RWPE2 (cell line): Measurements from ENCODE around the gene SNW1.
A peak's percentile ranks its signal among the peaks of the same experiment; 100 is the strongest.

ENCODE experiments used
- ATAC-seq: fragments of 200-7000 bp; cut with Tn5 transposase; 3 replicates; pipeline ENCODE4 v1.9.1; 2021; ENCODE audit warnings: low read depth
- DNase-seq: peaks from one replicate; pipeline ENCODE4 v3.0.0-alpha.2; 2020; ENCODE audit warnings: low spot score
- H3K27ac ChIP-seq: fragments of 450-650 bp; 2 replicates; pipeline ENCODE4 v1.5.1; 2017; ENCODE audit warnings: mild to moderate bottlenecking; ENCODE audit not compliant: poor library complexity, severe bottlenecking
- H3K27me3 ChIP-seq: fragments of 250-450 bp; sonication (Bioruptor Pico); 2 replicates; pipeline ENCODE4 v1.5.1; 2021; ENCODE audit warnings: mild to moderate bottlenecking, moderate library complexity; ENCODE audit not compliant: insufficient read depth, poor library complexity, severe bottlenecking
- H3K36me3 ChIP-seq: fragments of 250-450 bp; sonication (Bioruptor Pico); 2 replicates; pipeline ENCODE4 v1.5.1; 2020; ENCODE audit warnings: low read depth, mild to moderate bottlenecking, moderate library complexity
- H3K4me1 ChIP-seq: fragments of 250-450 bp; sonication (Bioruptor Pico); 2 replicates; pipeline ENCODE4 v1.5.1; 2021; ENCODE audit warnings: mild to moderate bottlenecking, moderate library complexity; ENCODE audit not compliant: insufficient read depth, poor library complexity, severe bottlenecking
- H3K4me3 ChIP-seq: fragments of 250-450 bp; sonication (Bioruptor Pico); 2 replicates; pipeline ENCODE4 v1.5.1; 2021; ENCODE audit warnings: mild to moderate bottlenecking, moderate library complexity; ENCODE audit not compliant: severe bottlenecking
- H3K9me3 ChIP-seq: fragments of 250-450 bp; sonication (Bioruptor Pico); 2 replicates; pipeline ENCODE4 v1.5.1; 2021; ENCODE audit warnings: mild to moderate bottlenecking, moderate library complexity; ENCODE audit not compliant: severe bottlenecking
- TF ChIP-seq, protein P1 (sequence below): fragments of 450-650 bp; IDR thresholded peaks from one replicate; pipeline ENCODE4 v1.5.1; 2017; ENCODE audit warnings: mild to moderate bottlenecking, moderate library complexity; ENCODE audit not compliant: poor library complexity, severe bottlenecking

SNW1 gene

DNA sequence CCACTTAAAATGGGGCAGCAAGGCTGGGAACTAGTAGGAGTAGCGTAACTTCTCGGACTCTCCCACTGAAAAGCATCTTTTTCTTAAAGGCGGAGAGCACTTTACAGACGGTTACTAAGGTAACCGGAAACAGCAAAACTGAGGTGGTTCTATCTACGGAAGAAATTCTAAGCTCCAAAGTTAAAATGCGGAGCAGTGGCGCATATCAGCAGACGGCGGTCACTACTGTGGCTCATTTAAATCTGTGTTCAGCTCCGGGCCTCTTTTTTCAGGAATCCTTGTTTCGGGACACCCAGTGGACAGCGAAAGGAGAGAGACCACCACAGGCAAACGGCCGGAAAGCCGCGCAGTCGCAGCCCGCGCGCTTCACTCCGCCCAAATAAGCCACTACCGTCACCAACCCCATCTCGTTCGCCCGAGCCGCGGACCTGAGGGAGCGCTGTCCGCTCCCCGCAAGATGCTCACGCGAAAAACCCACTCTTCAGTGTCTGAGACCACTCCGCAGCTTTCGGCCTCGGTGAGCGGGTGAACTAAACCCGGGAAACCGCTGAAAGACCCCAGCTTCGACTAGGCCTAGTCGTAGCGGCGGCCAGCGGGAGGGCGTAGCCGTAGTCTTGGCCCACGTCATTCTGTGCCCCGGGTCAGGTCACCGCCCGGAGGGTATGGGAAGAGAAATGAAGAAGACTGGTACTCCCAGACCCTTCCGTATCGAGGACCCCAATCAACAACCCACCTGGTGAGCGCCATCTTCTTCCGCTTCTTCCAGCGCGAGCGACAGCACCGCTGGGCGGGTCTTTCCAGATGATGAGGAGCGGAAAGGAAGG, at the start of gene SNW1:
SNW1 (minus strand) TSS at position 776 of the 824 bp plus-strand sequence; CDS start at position 747, 29 bp downstream.
- Histone ChIP-seq H3K36me3 (peaks cover 29% of the 10 kb centered on the region), H3K9me3 (no peaks in the 10 kb centered on the region), H3K27me3 (no peaks in the 10 kb centered on the region), H3K4me1 (peaks cover 8% of the 10 kb centered on the region), H3K4me3 (peak within 1 kb of the TSS; percentile 79), H3K27ac (peak within 1 kb of the TSS; percentile 48)
- TF ChIP-seq, protein P1, sequence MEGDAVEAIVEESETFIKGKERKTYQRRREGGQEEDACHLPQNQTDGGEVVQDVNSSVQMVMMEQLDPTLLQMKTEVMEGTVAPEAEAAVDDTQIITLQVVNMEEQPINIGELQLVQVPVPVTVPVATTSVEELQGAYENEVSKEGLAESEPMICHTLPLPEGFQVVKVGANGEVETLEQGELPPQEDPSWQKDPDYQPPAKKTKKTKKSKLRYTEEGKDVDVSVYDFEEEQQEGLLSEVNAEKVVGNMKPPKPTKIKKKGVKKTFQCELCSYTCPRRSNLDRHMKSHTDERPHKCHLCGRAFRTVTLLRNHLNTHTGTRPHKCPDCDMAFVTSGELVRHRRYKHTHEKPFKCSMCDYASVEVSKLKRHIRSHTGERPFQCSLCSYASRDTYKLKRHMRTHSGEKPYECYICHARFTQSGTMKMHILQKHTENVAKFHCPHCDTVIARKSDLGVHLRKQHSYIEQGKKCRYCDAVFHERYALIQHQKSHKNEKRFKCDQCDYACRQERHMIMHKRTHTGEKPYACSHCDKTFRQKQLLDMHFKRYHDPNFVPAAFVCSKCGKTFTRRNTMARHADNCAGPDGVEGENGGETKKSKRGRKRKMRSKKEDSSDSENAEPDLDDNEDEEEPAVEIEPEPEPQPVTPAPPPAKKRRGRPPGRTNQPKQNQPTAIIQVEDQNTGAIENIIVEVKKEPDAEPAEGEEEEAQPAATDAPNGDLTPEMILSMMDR = no peak
- peak; percentile 97 for DNase-seq
- peak; percentile 92 for ATAC-seq

DNA sequence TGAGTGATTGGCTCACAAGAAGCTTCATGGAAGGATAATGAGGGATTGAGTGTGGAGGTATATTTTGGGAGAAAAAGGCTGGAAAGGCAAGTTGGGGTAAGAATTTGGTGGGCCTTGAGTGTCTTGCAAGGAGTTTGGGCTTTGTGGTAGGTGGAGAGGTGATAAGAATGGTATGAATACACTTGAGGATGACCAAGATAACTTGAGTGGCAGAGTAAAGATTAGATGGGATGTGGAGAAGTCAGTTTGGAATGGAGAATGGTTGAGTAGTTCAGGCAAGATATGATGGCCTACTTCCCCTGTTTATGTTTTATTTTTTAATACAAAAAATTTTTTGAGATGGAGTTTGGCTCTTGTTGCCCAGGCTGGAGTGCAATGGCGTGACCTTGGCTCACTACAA, 48.1 kb upstream of the SNW1 start:
- no peak overlapping the region for H3K4me3 ChIP-seq
- no peak overlapping the region for H3K27ac ChIP-seq
- no peak for DNase-seq
- H3K36me3 ChIP-seq = no peaks in the 10 kb centered on the region
- H3K27me3 ChIP-seq = no peaks in the 10 kb centered on the region
- no peak for ATAC-seq
- H3K4me1 ChIP-seq = no peaks in the 10 kb centered on the region
- TF ChIP-seq, protein P1 = no peak
- H3K9me3 ChIP-seq = no peaks in the 10 kb centered on the region

DNA sequence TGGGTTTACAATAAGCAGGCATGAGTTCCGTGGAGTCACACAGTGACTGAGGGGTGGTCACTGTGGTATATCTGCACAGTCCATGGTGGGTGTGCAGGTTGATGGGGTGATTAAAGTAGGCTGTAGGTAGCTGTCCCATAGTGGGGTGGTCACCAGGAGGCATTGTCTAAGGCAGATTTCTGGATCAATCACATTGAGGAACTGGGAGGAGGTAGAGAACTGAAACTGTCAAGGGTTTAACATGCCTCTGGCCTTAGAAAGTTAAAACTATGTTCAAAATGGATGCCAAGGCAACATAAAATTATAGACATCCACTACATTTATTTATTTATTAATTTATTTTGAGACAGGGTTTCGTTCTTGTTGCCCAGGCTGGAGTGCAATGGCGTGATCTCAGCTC, 47.3 kb upstream of the SNW1 start:
- no peak for DNase-seq
- Histone ChIP-seq H3K36me3 (no peaks in the 10 kb centered on the region), H3K27ac (no peak overlapping the region), H3K9me3 (no peaks in the 10 kb centered on the region), H3K27me3 (no peaks in the 10 kb centered on the region), H3K4me1 (no peaks in the 10 kb centered on the region), H3K4me3 (no peak overlapping the region)
- no peak for ATAC-seq
- TF ChIP-seq, protein P1 = no peak

DNA sequence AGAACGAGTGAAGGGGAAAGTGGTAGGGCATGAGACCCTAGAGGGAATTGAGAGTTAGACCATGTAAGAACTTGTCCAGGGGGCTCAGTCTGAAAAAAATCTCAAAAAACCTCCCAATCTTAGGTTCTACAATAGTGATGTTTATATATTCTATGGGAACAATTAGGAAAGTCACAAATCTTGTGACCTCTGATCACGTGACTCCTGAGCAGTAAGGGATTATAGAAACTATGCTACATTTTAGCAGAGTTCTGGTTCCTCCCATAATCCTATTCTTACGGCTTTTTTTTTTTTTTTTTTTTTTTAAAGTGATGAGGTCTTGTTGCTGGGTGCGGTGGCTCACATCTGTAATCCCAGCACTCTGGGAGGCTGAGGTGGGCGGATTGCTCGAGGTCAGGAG, 44.8 kb upstream of the SNW1 start:
- TF ChIP-seq, protein P1 = no peak
- no peaks in the 10 kb centered on the region for H3K4me1 ChIP-seq
- ATAC-seq (no peak), DNase-seq (no peak)
- H3K4me3 ChIP-seq = no peak overlapping the region
- H3K27ac ChIP-seq = no peak overlapping the region
- no peaks in the 10 kb centered on the region for H3K9me3 ChIP-seq
- H3K27me3 ChIP-seq = no peaks in the 10 kb centered on the region
- no peaks in the 10 kb centered on the region for H3K36me3 ChIP-seq

DNA sequence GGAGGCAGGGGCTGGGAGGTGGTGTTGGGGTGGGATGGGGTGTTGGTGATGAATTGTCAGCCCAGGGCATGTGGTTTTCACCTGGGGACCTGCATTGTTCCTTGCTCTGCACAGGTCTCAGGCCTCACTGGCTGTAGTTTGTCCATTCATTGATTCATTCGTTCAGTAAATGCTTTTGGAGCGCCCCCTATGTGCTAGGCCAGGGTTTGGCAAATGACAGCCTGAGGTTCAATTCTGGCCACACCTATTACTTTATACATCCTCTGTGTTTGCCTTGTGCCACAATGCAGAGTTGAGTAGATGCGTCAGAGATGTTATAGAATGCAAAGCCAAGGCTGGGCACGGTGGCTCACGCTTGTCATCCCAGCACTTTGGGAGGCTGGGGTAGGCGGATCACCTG, 43.6 kb upstream of the SNW1 start:
- no peak for DNase-seq
- TF ChIP-seq, protein P1 = peak; percentile 22
- Histone ChIP-seq H3K27ac (no peak overlapping the region), H3K36me3 (no peaks in the 10 kb centered on the region), H3K9me3 (no peaks in the 10 kb centered on the region), H3K4me1 (no peaks in the 10 kb centered on the region), H3K27me3 (no peaks in the 10 kb centered on the region), H3K4me3 (no peak overlapping the region)
- no peak for ATAC-seq
